SK-N-SH treated with all-trans-retinoic acid at 6 μM for 48 hours (cell line): ENCODE data around the gene URI1.
"Not testable (repeated sequence)": the region's sequence is repeated elsewhere in the genome, so short reads cannot be mapped to it uniquely, and the experiment has no call there.

Experiments used
- ATAC-seq: fragments of 200-7000 bp; cut with Tn5 transposase; 3 replicates; pipeline ENCODE4 v1.9.1; 2020; ENCODE audit warnings: mild to moderate bottlenecking, moderate library complexity
- ARNTL ChIP-seq: fragments of 450-650 bp; formaldehyde crosslinking; IDR thresholded peaks from 2 replicates; pipeline ENCODE4 v1.5.0; 2020; ENCODE audit warnings: low read depth, mild to moderate bottlenecking, moderate library complexity, borderline replicate concordance
- BACH2 ChIP-seq: fragments of 250-450 bp; sonication (Bioruptor Pico); IDR thresholded peaks from 2 replicates; pipeline ENCODE4 v1.9.0; 2021; ENCODE audit warnings: mild to moderate bottlenecking, borderline replicate concordance
- CREB5 ChIP-seq: fragments of 250-450 bp; sonication (Bioruptor Pico); IDR thresholded peaks from 2 replicates; pipeline ENCODE4 v1.5.1; 2020; ENCODE audit warnings: low read depth, mild to moderate bottlenecking, moderate library complexity
- CSDC2 ChIP-seq: fragments of 250-450 bp; sonication (Bioruptor Pico); IDR thresholded peaks from 2 replicates; pipeline ENCODE4 v1.5.0; 2020; ENCODE audit warnings: mild to moderate bottlenecking, moderate library complexity
- CSRNP3 ChIP-seq: fragments of 250-450 bp; sonication (Bioruptor Pico); IDR thresholded peaks from 2 replicates; pipeline ENCODE4 v1.5.1; 2021; ENCODE audit warnings: mild to moderate bottlenecking, moderate library complexity
- ESRRG ChIP-seq: fragments of 250-450 bp; sonication (Bioruptor Pico); IDR thresholded peaks from 2 replicates; pipeline ENCODE4 v1.6.1; 2021; ENCODE audit warnings: mild to moderate bottlenecking
- GLIS3 ChIP-seq: fragments of 250-450 bp; sonication (Bioruptor Pico); IDR thresholded peaks from 2 replicates; pipeline ENCODE4 v1.5.0; 2020; ENCODE audit warnings: mild to moderate bottlenecking, moderate library complexity
- ISL1 ChIP-seq: fragments of 250-450 bp; sonication (Bioruptor Pico); IDR thresholded peaks from 2 replicates; pipeline ENCODE4 v2.1.2; 2022; ENCODE audit warnings: mild to moderate bottlenecking, moderate library complexity
- OSR1 ChIP-seq: fragments of 250-450 bp; sonication (Bioruptor Pico); IDR thresholded peaks from 2 replicates; pipeline ENCODE4 v1.8.0; 2022; ENCODE audit warnings: moderate library complexity, mild to moderate bottlenecking, inconsistent platforms
- PATZ1 ChIP-seq: fragments of 250-450 bp; sonication (Bioruptor Pico); IDR thresholded peaks from 2 replicates; pipeline ENCODE4 v1.8.0; 2020; ENCODE audit warnings: mild to moderate bottlenecking, moderate library complexity, borderline replicate concordance
- POU6F1 ChIP-seq: fragments of 250-450 bp; sonication (Bioruptor Pico); IDR thresholded peaks from 2 replicates; pipeline ENCODE4 v1.8.0; 2021; ENCODE audit warnings: low read depth, mild to moderate bottlenecking, moderate library complexity, borderline replicate concordance
- RARB ChIP-seq: fragments of 250-450 bp; sonication (Bioruptor Pico); IDR thresholded peaks from 2 replicates; pipeline ENCODE4 v1.8.0; 2021; ENCODE audit warnings: mild to moderate bottlenecking, moderate library complexity
- SNAI2 ChIP-seq: fragments of 250-450 bp; sonication (Bioruptor Pico); IDR thresholded peaks from 2 replicates; pipeline ENCODE4 v1.5.0; 2020; ENCODE audit warnings: mild to moderate bottlenecking, moderate library complexity
- TCF4 ChIP-seq: fragments of 250-450 bp; sonication (Bioruptor Pico); IDR thresholded peaks from 2 replicates; pipeline ENCODE4 v1.8.0; 2021; ENCODE audit warnings: mild to moderate bottlenecking, moderate library complexity, borderline replicate concordance
- TOX ChIP-seq: fragments of 250-450 bp; sonication (Bioruptor Pico); IDR thresholded peaks from 2 replicates; pipeline ENCODE4 v1.8.0; 2021; ENCODE audit warnings: mild to moderate bottlenecking, moderate library complexity, borderline replicate concordance
- TSHZ2 ChIP-seq: fragments of 250-450 bp; sonication (Bioruptor Pico); IDR thresholded peaks from 2 replicates; pipeline ENCODE4 v1.5.0; 2020; ENCODE audit warnings: mild to moderate bottlenecking, moderate library complexity
- ZC3H10 ChIP-seq: fragments of 250-450 bp; sonication (Bioruptor Pico); IDR thresholded peaks from 2 replicates; pipeline ENCODE4 v1.5.1; 2021; ENCODE audit warnings: mild to moderate bottlenecking, moderate library complexity
- ZFP3 ChIP-seq: fragments of 250-450 bp; sonication (Bioruptor Pico); IDR thresholded peaks from 2 replicates; pipeline ENCODE4 v1.5.0; 2020; ENCODE audit warnings: mild to moderate bottlenecking, moderate library complexity
- ZFP30 ChIP-seq: fragments of 450-650 bp; formaldehyde crosslinking; IDR thresholded peaks from 2 replicates; pipeline ENCODE4 v1.5.0; 2022; ENCODE audit warnings: mild to moderate bottlenecking, moderate library complexity
- ZNF70 ChIP-seq: fragments of 450-650 bp; formaldehyde crosslinking; IDR thresholded peaks from 2 replicates; pipeline ENCODE4 v1.5.0; 2020; ENCODE audit warnings: mild to moderate bottlenecking, moderate library complexity
- ZNF8 ChIP-seq: fragments of 450-650 bp; formaldehyde crosslinking; IDR thresholded peaks from 2 replicates; pipeline ENCODE4 v1.5.0; 2020; ENCODE audit warnings: mild to moderate bottlenecking, moderate library complexity

URI1 gene

GRCh38 chr19:29914933-29915332 lies 27.1 kb upstream of the URI1 start:
- TF ChIP-seq ZNF8 (CRISPR knock-in tag) (no peak), ESRRG (CRISPR knock-in tag) (no peak), CSRNP3 (CRISPR knock-in tag) (no peak), TCF4 (no peak), SNAI2 (CRISPR knock-in tag) (no peak), TOX (CRISPR knock-in tag) (no peak), ZFP3 (CRISPR knock-in tag) (no peak), CSDC2 (no peak), BACH2 (CRISPR knock-in tag) (no peak), PATZ1 (no peak), ARNTL (no peak), RARB (CRISPR knock-in tag) (no peak), ZNF70 (CRISPR knock-in tag) (no peak), GLIS3 (CRISPR knock-in tag) (no peak), ZC3H10 (CRISPR knock-in tag) (no peak), POU6F1 (CRISPR knock-in tag) (no peak)
- ATAC-seq: no peak

GRCh38 chr19:29915832-29916231 lies 26.2 kb upstream of the URI1 start:
- ATAC-seq: not testable (repeated sequence)

GRCh38 chr19:29917911-29918310 lies 24.1 kb upstream of the URI1 start:
- TF ChIP-seq CSDC2: no peak
- no peak for TF ChIP-seq CREB5 (CRISPR knock-in tag)
- no peak for TF ChIP-seq ZC3H10 (CRISPR knock-in tag)
- TF ChIP-seq ISL1 (CRISPR knock-in tag): no peak
- TF ChIP-seq TCF4: no peak
- TF ChIP-seq CSRNP3 (CRISPR knock-in tag): no peak
- no peak for TF ChIP-seq ZFP30 (CRISPR knock-in tag)
- no peak for TF ChIP-seq ARNTL
- TF ChIP-seq BACH2 (CRISPR knock-in tag): no peak
- TF ChIP-seq TSHZ2: no peak
- TF ChIP-seq OSR1: no peak
- ATAC-seq: no peak
